Measurements from ENCODE around the gene NES.

NES gene

GRCh38 chr1:156706657-156707416, 29.6 kb upstream of the NES start:
- DNase-seq (ENCODE audit: low read depth in 1 of 2, low spot score in 1 of 2), result no peak
- Histone ChIP-seq H3K27ac (replicated peaks) (no peak overlapping the region), H3K27me3 (ENCODE audit: insufficient read depth, poor library complexity, severe bottlenecking) (peaks cover 43% of the 10 kb centered on the region), H3K4me3 (replicated peaks; ENCODE audit: insufficient read depth, low read length) (no peak overlapping the region)
- no peak for TF ChIP-seq SPI1 (IDR thresholded peaks at IDR 0.05; ENCODE audit: borderline replicate concordance, low read depth)

- no peak overlapping the region for H3K4me3 ChIP-seq (replicated peaks; ENCODE audit: insufficient read depth, low read length)
- no peak overlapping the region for H3K27ac ChIP-seq (replicated peaks)
- TF ChIP-seq CTCF (IDR thresholded peaks at IDR 0.05; ENCODE audit: insufficient read depth, low read length), result peak; percentile 10
- TF ChIP-seq POLR2AphosphoS5 (IDR thresholded peaks at IDR 0.05; ENCODE audit: low read depth), result no peak
- peaks cover 43% of the 10 kb centered on the region for H3K27me3 ChIP-seq (ENCODE audit: insufficient read depth, poor library complexity, severe bottlenecking)
- peak in 1 of 2 experiments; percentile 32 for DNase-seq (ENCODE audit: low read depth in 1 of 2, low spot score in 1 of 2)
Measured at GRCh38 chr1:156705918-156706656, 28.9 kb upstream of the NES start.

GRCh38 chr1:156705321-156705917, 28.2 kb upstream of the NES start, which contains the start of gene CRABP2:
CRABP2 (minus strand) TSS chr1:156705583; CDS start chr1:156705446, 137 bp downstream.
- H3K27me3 ChIP-seq (ENCODE audit: insufficient read depth, poor library complexity, severe bottlenecking), result peaks cover 43% of the 10 kb centered on the region
- H3K27ac ChIP-seq (replicated peaks), result no peak within 1 kb of the TSS
- TF ChIP-seq SPI1 (IDR thresholded peaks at IDR 0.05; ENCODE audit: borderline replicate concordance, low read depth), result no peak
- no peak within 1 kb of the TSS for H3K4me3 ChIP-seq (replicated peaks; ENCODE audit: insufficient read depth, low read length)
- no peak for DNase-seq (ENCODE audit: low read depth in 1 of 2, low spot score in 1 of 2)

- Histone ChIP-seq H3K27me3 (ENCODE audit: insufficient read depth, poor library complexity, severe bottlenecking) (peaks cover 46% of the 10 kb centered on the region), H3K27ac (replicated peaks) (no peak overlapping the region)
Measured at GRCh38 chr1:156704930-156705320, 27.7 kb upstream of the NES start.

More at GRCh38 chr1:156704930-156705320, 27.7 kb upstream of the NES start:
- DNase-seq (ENCODE audit: low read depth in 1 of 2, low spot score in 1 of 2), result no peak
- H3K4me3 ChIP-seq (replicated peaks; ENCODE audit: insufficient read depth, low read length), result no peak overlapping the region
- no peak for TF ChIP-seq CTCF (IDR thresholded peaks at IDR 0.05; ENCODE audit: insufficient read depth, low read length)
- TF ChIP-seq SPI1 (IDR thresholded peaks at IDR 0.05; ENCODE audit: borderline replicate concordance, low read depth), result no peak
- no peak for TF ChIP-seq POLR2AphosphoS5 (IDR thresholded peaks at IDR 0.05; ENCODE audit: low read depth)
- no peak for TF ChIP-seq REST (IDR thresholded peaks at IDR 0.05; ENCODE audit: insufficient replicate concordance, low read depth)
- no peak for TF ChIP-seq GABPA (IDR thresholded peaks at IDR 0.05; ENCODE audit: low read depth)
